AG09309 (cell line): ENCODE measurements around the gene CYREN.

Source experiments
- DNase-seq: peaks from one replicate; pipeline ENCODE4 v3.0.0-alpha.2; 2010; ENCODE audit warnings: low read depth
- H3K4me3 ChIP-seq: 2 replicates; pipeline ENCODE4 v1.5.1; 2011; ENCODE audit warnings: mild to moderate bottlenecking, low read depth, low read length, moderate library complexity; ENCODE audit not compliant: control insufficient read depth
- TF ChIP-seq, protein P1 (sequence below): IDR thresholded peaks from 2 replicates; pipeline ENCODE4 v1.5.1; 2011; ENCODE audit warnings: mild to moderate bottlenecking, low read depth, low read length, inconsistent platforms; ENCODE audit not compliant: insufficient read depth, control insufficient read depth; ENCODE audit errors: missing control alignments

Gene CYREN

DNA sequence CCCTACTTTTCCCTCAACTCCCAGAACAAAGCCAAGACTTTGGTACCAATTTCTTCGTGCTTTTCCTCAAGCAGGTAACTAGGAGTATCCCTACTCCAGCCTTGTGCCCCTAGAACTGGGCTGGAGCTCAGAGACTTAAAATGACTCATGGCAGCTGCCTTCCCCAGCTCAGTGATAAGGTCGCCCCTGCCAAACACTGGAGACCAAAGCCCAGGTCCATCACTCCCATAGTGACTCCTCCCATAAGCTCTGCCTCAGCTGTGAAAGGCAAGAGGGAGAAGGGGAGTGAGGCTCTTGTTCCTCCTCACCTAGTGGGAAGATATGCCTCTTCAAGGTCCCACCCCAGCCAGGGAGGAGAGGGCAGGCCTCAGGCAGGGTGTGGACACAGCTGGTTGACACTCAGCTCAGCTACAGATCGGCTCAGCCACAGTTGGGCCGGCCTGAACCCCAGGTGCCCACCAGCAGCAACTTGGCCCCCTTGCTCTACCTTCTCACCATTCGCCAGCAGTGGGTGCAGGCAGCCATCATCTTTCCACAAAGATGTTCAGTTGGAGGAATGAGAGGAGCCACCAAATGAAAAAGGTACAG lies 13.8 kb upstream of the CYREN start:
- TF ChIP-seq, protein P1, sequence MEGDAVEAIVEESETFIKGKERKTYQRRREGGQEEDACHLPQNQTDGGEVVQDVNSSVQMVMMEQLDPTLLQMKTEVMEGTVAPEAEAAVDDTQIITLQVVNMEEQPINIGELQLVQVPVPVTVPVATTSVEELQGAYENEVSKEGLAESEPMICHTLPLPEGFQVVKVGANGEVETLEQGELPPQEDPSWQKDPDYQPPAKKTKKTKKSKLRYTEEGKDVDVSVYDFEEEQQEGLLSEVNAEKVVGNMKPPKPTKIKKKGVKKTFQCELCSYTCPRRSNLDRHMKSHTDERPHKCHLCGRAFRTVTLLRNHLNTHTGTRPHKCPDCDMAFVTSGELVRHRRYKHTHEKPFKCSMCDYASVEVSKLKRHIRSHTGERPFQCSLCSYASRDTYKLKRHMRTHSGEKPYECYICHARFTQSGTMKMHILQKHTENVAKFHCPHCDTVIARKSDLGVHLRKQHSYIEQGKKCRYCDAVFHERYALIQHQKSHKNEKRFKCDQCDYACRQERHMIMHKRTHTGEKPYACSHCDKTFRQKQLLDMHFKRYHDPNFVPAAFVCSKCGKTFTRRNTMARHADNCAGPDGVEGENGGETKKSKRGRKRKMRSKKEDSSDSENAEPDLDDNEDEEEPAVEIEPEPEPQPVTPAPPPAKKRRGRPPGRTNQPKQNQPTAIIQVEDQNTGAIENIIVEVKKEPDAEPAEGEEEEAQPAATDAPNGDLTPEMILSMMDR: no peak
- DNase-seq: no peak
- no peak overlapping the region for H3K4me3 ChIP-seq

DNA sequence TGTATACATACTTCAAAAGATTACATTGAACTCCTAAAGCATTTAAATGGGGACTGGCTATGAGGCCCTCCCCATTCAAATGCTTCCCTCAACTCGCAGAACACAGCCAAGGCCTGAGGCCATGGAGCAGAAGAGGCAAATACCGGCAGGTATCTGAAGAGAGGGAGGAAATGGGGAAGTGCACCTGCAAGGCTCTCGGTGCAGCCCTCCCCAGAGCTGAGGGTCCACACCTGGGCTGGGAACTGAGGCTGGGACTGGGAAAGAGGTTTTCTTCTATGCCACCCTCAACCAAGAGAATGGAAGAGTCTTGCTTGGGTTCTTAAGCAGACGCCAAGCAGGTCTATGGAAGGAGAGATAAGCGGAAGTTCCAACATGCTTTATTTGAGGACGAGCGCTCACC lies 13.0 kb upstream of the CYREN start:
- no peak for DNase-seq
- H3K4me3 ChIP-seq: no peak overlapping the region
- TF ChIP-seq, protein P1: no peak

DNA sequence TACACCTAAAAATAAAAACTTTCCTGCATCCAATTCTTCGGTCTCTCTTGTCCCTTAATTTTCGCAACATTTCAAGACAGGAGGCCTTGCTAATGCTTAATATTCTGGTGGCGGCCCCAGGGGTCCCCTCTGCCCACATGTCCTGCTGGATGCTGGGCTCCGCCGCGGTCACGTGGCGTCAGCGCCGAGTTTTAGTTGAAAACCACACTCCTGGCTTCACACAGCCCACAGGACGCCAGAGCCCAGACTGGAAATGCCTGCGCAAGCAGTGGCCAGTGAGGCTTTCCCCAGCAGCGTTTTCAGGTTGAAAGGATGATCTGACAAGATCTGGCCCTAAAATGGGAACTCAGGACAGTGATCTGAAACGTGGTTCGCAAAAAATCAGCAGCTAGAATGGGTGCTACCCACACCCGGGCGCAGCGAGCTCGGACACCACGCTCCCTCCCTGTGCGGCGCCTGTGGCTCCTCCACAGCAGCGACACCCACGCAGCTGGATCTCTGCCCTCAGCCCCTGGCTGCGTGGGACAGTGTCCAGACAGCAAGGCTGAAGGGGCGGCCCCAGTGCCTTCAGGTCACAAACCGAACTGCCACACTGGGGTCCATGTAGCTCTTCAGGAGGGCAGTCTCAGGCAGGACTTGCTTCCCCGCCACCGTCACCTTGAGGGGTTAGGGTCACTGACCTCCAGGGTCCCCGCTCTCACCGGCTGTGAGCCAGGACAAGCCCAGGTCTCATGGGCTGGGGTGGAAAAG lies 11.6 kb upstream of the CYREN start:
- H3K4me3 ChIP-seq: no peak overlapping the region
- no peak for DNase-seq
- TF ChIP-seq, protein P1: no peak

DNA sequence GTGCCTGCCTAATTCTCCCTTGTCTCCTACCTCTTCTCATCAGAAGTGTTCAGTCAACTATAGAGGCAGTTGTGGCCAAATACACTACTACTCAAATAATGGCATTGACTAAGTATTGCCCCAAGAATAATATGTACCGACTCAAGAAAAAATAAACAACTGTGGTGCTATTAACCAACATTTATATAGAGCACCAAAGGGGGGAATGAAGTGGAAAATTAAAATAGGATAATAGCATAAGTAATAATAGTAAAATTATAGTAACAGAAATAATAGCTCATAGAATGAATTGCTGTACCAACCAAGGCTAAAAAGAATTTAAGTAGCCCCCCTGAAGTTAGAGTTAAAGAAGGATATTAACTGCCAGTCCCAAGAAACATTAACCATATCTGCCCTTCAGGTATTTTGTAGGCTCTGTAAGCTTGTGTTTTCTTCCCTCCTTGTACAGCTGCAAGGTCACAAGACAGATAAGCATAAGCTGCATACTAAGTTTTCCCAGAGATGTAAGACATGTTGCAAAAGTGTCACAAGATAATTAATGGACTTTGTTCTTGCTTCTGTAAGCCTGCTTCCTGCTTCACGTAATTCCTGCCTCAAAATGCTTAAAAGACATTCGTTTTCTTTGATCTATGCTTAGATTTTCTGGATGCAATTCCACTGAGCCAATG lies 10.9 kb upstream of the CYREN start:
- TF ChIP-seq, protein P1: no peak
- DNase-seq: no peak
- no peak overlapping the region for H3K4me3 ChIP-seq

DNA sequence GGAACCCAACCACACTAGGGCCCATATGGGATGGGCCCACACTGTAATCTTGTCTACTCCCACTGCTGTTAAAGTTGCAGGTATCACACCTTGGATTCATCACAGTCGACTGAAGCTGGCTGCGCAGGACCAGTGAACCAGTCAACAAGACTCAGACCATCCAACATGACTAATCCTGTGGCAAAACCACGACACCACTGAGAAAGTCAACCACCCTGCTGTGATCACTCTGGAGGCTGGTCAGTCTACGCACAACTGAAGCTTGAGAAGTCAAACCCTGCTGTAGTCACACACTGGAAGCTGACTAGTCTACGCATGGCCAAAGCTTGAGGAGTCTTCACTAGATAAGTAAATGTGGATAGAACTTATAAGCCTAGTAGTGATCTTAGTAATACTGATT lies 9.6 kb upstream of the CYREN start:
- TF ChIP-seq, protein P1: no peak
- DNase-seq: no peak
- no peak overlapping the region for H3K4me3 ChIP-seq

DNA sequence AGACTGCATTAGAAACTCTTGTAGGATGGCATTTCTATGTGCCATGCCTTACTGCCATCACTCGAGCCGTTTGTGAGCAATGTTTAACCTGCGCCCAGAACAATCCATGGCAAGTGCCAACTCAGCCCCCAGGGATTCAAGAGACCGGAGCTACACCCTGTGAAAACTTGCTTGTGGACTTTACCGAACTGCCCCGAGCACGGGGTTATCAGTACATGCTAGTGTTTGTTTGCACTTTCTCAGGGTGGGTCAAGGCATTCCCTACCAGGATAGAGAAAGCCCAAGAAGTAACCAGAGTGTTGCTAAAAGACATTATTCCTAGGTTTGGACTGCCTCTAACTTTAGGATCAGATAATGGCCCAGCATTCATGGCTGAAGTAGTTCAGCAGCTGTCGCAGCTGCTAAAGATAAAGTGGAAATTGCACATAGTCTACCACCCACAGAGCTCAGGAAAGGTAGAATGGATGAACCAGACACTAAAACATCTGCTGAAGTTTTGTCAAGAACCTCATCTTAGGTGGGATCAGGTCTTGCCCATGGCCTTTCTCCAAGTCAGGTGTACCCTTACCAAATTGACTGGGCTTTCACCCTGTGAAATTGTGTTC lies 8.9 kb upstream of the CYREN start:
- DNase-seq: no peak
- TF ChIP-seq, protein P1: no peak
- no peak overlapping the region for H3K4me3 ChIP-seq
